H9 (cell line): ENCODE results near the gene RIMBP3C. TPM values are rescaled to one million over a fixed set of nuclear protein-coding genes. Genes with fewer than 3 reads are reported as not detected.

Source experiments
- DNase-seq: peaks from one replicate; pipeline ENCODE4 v3.0.0-alpha.2; 2017
- H2AFZ ChIP-seq: one replicate; pipeline ENCODE4 v1.6.1; 2013; ENCODE audit warnings: mild to moderate bottlenecking, low read length, control low read depth, moderate library complexity
- H2AK5ac ChIP-seq: 2 replicates; pipeline ENCODE4 v1.6.1; 2013; ENCODE audit warnings: low read length, control low read depth, mixed read lengths; ENCODE audit not compliant: insufficient read length
- H2BK120ac ChIP-seq: one replicate; pipeline ENCODE4 v1.6.1; 2013; ENCODE audit warnings: low read depth, mild to moderate bottlenecking, low read length, control low read depth, inconsistent platforms; ENCODE audit not compliant: poor library complexity, severe bottlenecking
- H2BK12ac ChIP-seq: 2 replicates; pipeline ENCODE4 v1.6.1; 2013; ENCODE audit warnings: low read length, control low read depth, mixed read lengths, low read depth; ENCODE audit not compliant: insufficient read length
- H2BK15ac ChIP-seq: 2 replicates; pipeline ENCODE4 v1.6.1; 2013; ENCODE audit warnings: low read depth, low read length, control low read depth
- H2BK20ac ChIP-seq: one replicate; pipeline ENCODE4 v1.6.1; 2013; ENCODE audit warnings: low read depth, mild to moderate bottlenecking, low read length, control low read depth, inconsistent platforms; ENCODE audit not compliant: poor library complexity, severe bottlenecking
- H2BK5ac ChIP-seq: 2 replicates; pipeline ENCODE4 v1.6.1; 2013; ENCODE audit warnings: low read length, control low read depth, mixed read lengths; ENCODE audit not compliant: insufficient read length
- H3K14ac ChIP-seq: 2 replicates; pipeline ENCODE4 v1.6.1; 2013; ENCODE audit warnings: low read length, control low read depth; ENCODE audit not compliant: insufficient read depth
- H3K18ac ChIP-seq: 2 replicates; pipeline ENCODE4 v1.6.1; 2013; ENCODE audit warnings: low read depth, mild to moderate bottlenecking, mixed read lengths, low read length, control low read depth; ENCODE audit not compliant: insufficient read length
- H3K23ac ChIP-seq: 2 replicates; pipeline ENCODE4 v1.6.1; 2013; ENCODE audit warnings: low read length, control low read depth, mixed read lengths, low read depth; ENCODE audit not compliant: insufficient read length
- H3K23me2 ChIP-seq: 2 replicates; pipeline ENCODE4 v1.6.1; 2013; ENCODE audit warnings: low read depth, mild to moderate bottlenecking, mixed read lengths, low read length, control low read depth; ENCODE audit not compliant: insufficient read length, poor library complexity, severe bottlenecking
- H3K27ac ChIP-seq: 2 replicates; pipeline ENCODE4 v1.5.1; 2013; ENCODE audit warnings: low read length, control low read depth, mixed read lengths, low read depth; ENCODE audit not compliant: insufficient read length
- H3K27me3 ChIP-seq: 2 replicates; pipeline ENCODE4 v1.6.1; 2013; ENCODE audit warnings: low read length, control low read depth, inconsistent platforms; ENCODE audit not compliant: insufficient read depth
- H3K4ac ChIP-seq: 2 replicates; pipeline ENCODE4 v1.6.1; 2013; ENCODE audit warnings: low read depth, mild to moderate bottlenecking, control low read depth, inconsistent platforms, low read length, moderate library complexity
- H3K4me1 ChIP-seq: 2 replicates; pipeline ENCODE4 v1.6.1; 2013; ENCODE audit warnings: low read length, control low read depth, inconsistent platforms; ENCODE audit not compliant: insufficient read depth
- H3K4me2 ChIP-seq: 2 replicates; pipeline ENCODE4 v1.6.1; 2013; ENCODE audit warnings: low read length, control low read depth, mixed read lengths; ENCODE audit not compliant: insufficient read length, insufficient read depth
- H3K56ac ChIP-seq: 2 replicates; pipeline ENCODE4 v1.6.1; 2013; ENCODE audit warnings: low read depth, mild to moderate bottlenecking, mixed read lengths, low read length, control low read depth; ENCODE audit not compliant: insufficient read length
- H3K79me1 ChIP-seq: 2 replicates; pipeline ENCODE4 v1.6.1; 2013; ENCODE audit warnings: low read depth, mild to moderate bottlenecking, moderate library complexity, low read length, control low read depth, inconsistent platforms; ENCODE audit not compliant: insufficient read depth, poor library complexity, severe bottlenecking
- H3K79me2 ChIP-seq: 2 replicates; pipeline ENCODE4 v1.6.1; 2013; ENCODE audit warnings: low read length, control low read depth, inconsistent platforms; ENCODE audit not compliant: insufficient read depth
- H3K9ac ChIP-seq: 2 replicates; pipeline ENCODE4 v1.6.1; 2013; ENCODE audit warnings: low read length, control low read depth, mixed read lengths; ENCODE audit not compliant: insufficient read length; ENCODE audit errors: extremely low read depth
- H3K9me3 ChIP-seq: one replicate; pipeline ENCODE4 v1.6.1; 2013; ENCODE audit warnings: low read depth, low read length, inconsistent platforms; ENCODE audit not compliant: control insufficient read depth
- H3T11ph ChIP-seq: one replicate; pipeline ENCODE4 v1.6.1; 2013; ENCODE audit warnings: mild to moderate bottlenecking, low read length, control low read depth, inconsistent platforms
- H4K20me1 ChIP-seq: one replicate; pipeline ENCODE4 v1.6.1; 2013; ENCODE audit not compliant: control insufficient read depth, insufficient read length, insufficient read depth
- H4K5ac ChIP-seq: 2 replicates; pipeline ENCODE4 v1.6.1; 2013; ENCODE audit warnings: low read depth, mild to moderate bottlenecking, mixed read lengths, low read length, control low read depth; ENCODE audit not compliant: insufficient read length
- H4K8ac ChIP-seq: replicated peaks from 2 replicates; pipeline ENCODE4 v1.6.1; 2013; ENCODE audit warnings: low read length, control low read depth, mixed read lengths, low read depth; ENCODE audit not compliant: insufficient read length
- H4K91ac ChIP-seq: 2 replicates; pipeline ENCODE4 v1.6.1; 2013; ENCODE audit warnings: low read depth, mild to moderate bottlenecking, moderate library complexity, mixed read lengths, low read length, control low read depth; ENCODE audit not compliant: insufficient read length
- H3K27ac Mint-ChIP-seq, 3 experiments: 2 replicates in 2 of 3; 3 replicates in 1 of 3; pipeline ENCODE4 v1.8.0; 2020 to 2021; ENCODE audit warnings: mixed read lengths in 3 of 3, mild to moderate bottlenecking in 1 of 3, moderate library complexity in 1 of 3
- H3K27me3 Mint-ChIP-seq: 2 replicates; pipeline ENCODE4 v1.8.0; 2021; ENCODE audit warnings: low read depth, mild to moderate bottlenecking, moderate library complexity, mixed read lengths
- H3K36me3 Mint-ChIP-seq, 3 experiments: 2 replicates in 2 of 3; 3 replicates in 1 of 3; pipeline ENCODE4 v1.8.0; 2020 to 2021; ENCODE audit warnings: low read depth in 3 of 3, mixed read lengths in 3 of 3; ENCODE audit not compliant: insufficient read depth in 1 of 3
- H3K4me1 Mint-ChIP-seq, 2 experiments: 2 replicates each; pipeline ENCODE4 v1.8.0; 2020; ENCODE audit warnings: mixed read lengths in 2 of 2
- H3K4me3 Mint-ChIP-seq, 2 experiments: 2 replicates in 1 of 2; 3 replicates in 1 of 2; pipeline ENCODE4 v1.8.0; 2020 to 2021; ENCODE audit warnings: mild to moderate bottlenecking in 2 of 2, mixed read lengths in 2 of 2, moderate library complexity in 1 of 2
- H3K9me3 Mint-ChIP-seq, 2 experiments: 2 replicates in 1 of 2; 3 replicates in 1 of 2; pipeline ENCODE4 v1.8.0; 2020; ENCODE audit warnings: mild to moderate bottlenecking in 2 of 2, mixed read lengths in 2 of 2, moderate library complexity in 1 of 2
- WGBS: extraction: QIAGEN DNeasy Blood & Tissue Kit; methylation state at CpG from one replicate; pipeline ENCODE4 v1.1.7; 2013; ENCODE audit warnings: missing lambda C conversion rate, low lambda C conversion rate, mixed read lengths; ENCODE audit not compliant: insufficient read length; ENCODE audit errors: extremely low coverage; 5-methylcytosine and 5-hydroxymethylcytosine counted together
- total RNA-seq: library from RNA; stranded (reverse); gene quantifications from 2 replicates; pipeline ENCODE4 v1.2.1, GENCODE V29; 2021
- TF ChIP-seq, protein P1 (sequence below): fragments of 200-600 bp; sonication (generic); conservative IDR thresholded peaks from 3 replicates; pipeline ENCODE4 v1.8.0; 2021; ENCODE audit warnings: antibody characterized with exemption, mild to moderate bottlenecking

RIMBP3C gene
- total RNA-seq, 1 experiment from 2014 or later: 0.44 TPM

GRCh38 chr22:21590809-21591641 is 39.8 kb upstream of the RIMBP3C start:
- no peak overlapping the region for H3K9ac ChIP-seq
- Mint-ChIP-seq H3K36me3 (peaks cover 30 to 43% (median 38%) of the 10 kb centered on the region in 3 experiments; a peak in 6 of 7 replicates), H3K4me1 (peaks cover 22 to 24% of the 10 kb centered on the region in 2 experiments), H3K4me3 (no peak overlapping the region), H3K27ac (peak overlapping the region in 2 of 3 experiments; percentile 75 to 92; a peak in 3 of 7 replicates), H3K9me3 (no peaks in the 10 kb centered on the region), H3K27me3 (no peaks in the 10 kb centered on the region)
- H3T11ph ChIP-seq: no peak overlapping the region
- no peak overlapping the region for H3K4ac ChIP-seq
- no peak overlapping the region for H3K4me2 ChIP-seq
- H2BK120ac ChIP-seq: no peak overlapping the region
- H3K27me3 ChIP-seq: no peaks in the 10 kb centered on the region
- no peak overlapping the region for H2BK15ac ChIP-seq
- no peaks in the 10 kb centered on the region for H3K23me2 ChIP-seq
- WGBS: no CpG with 5 or more reads among the region's 9 CpGs
- H3K9me3 ChIP-seq: no peaks in the 10 kb centered on the region
- DNase-seq: no peak
- H3K14ac ChIP-seq: no peak overlapping the region
- no peak overlapping the region for H2BK20ac ChIP-seq
- no peak overlapping the region for H4K8ac ChIP-seq
- H2BK5ac ChIP-seq: no peak overlapping the region
- no peak overlapping the region for H4K91ac ChIP-seq
- no peak overlapping the region for H3K18ac ChIP-seq
- no peak overlapping the region for H3K27ac ChIP-seq
- peaks cover 11% of the 10 kb centered on the region for H3K79me1 ChIP-seq
- no peak overlapping the region for H2AFZ ChIP-seq
- TF ChIP-seq, protein P1, sequence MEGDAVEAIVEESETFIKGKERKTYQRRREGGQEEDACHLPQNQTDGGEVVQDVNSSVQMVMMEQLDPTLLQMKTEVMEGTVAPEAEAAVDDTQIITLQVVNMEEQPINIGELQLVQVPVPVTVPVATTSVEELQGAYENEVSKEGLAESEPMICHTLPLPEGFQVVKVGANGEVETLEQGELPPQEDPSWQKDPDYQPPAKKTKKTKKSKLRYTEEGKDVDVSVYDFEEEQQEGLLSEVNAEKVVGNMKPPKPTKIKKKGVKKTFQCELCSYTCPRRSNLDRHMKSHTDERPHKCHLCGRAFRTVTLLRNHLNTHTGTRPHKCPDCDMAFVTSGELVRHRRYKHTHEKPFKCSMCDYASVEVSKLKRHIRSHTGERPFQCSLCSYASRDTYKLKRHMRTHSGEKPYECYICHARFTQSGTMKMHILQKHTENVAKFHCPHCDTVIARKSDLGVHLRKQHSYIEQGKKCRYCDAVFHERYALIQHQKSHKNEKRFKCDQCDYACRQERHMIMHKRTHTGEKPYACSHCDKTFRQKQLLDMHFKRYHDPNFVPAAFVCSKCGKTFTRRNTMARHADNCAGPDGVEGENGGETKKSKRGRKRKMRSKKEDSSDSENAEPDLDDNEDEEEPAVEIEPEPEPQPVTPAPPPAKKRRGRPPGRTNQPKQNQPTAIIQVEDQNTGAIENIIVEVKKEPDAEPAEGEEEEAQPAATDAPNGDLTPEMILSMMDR: no peak
- H4K20me1 ChIP-seq: peaks cover 2% of the 10 kb centered on the region
- H3K79me2 ChIP-seq: peaks cover 46% of the 10 kb centered on the region; the same call in 1 of the 2 replicates
- H4K5ac ChIP-seq: no peak overlapping the region
- H3K56ac ChIP-seq: no peak overlapping the region
- H2AK5ac ChIP-seq: no peak overlapping the region
- no peak overlapping the region for H2BK12ac ChIP-seq
- no peak overlapping the region for H3K23ac ChIP-seq
- H3K4me1 ChIP-seq: no peaks in the 10 kb centered on the region
